Choroid plexus epithelial cell (primary cell): Measurements from ENCODE around the gene ZNF513.

Source experiments
- DNase-seq: peaks from one replicate; pipeline ENCODE4 v3.0.0-alpha.2; 2010; ENCODE audit warnings: low read depth
- H3K4me3 ChIP-seq: 2 replicates; pipeline ENCODE4 v1.5.1; 2011; ENCODE audit warnings: low read depth, mild to moderate bottlenecking, control low read depth, low read length, moderate library complexity
- TF ChIP-seq, protein P1 (sequence below): conservative IDR thresholded peaks from 2 replicates; pipeline ENCODE4 v1.5.1; 2011; ENCODE audit warnings: low read depth, mild to moderate bottlenecking, control low read depth, inconsistent platforms, low read length, moderate library complexity

The ZNF513 gene

DNA sequence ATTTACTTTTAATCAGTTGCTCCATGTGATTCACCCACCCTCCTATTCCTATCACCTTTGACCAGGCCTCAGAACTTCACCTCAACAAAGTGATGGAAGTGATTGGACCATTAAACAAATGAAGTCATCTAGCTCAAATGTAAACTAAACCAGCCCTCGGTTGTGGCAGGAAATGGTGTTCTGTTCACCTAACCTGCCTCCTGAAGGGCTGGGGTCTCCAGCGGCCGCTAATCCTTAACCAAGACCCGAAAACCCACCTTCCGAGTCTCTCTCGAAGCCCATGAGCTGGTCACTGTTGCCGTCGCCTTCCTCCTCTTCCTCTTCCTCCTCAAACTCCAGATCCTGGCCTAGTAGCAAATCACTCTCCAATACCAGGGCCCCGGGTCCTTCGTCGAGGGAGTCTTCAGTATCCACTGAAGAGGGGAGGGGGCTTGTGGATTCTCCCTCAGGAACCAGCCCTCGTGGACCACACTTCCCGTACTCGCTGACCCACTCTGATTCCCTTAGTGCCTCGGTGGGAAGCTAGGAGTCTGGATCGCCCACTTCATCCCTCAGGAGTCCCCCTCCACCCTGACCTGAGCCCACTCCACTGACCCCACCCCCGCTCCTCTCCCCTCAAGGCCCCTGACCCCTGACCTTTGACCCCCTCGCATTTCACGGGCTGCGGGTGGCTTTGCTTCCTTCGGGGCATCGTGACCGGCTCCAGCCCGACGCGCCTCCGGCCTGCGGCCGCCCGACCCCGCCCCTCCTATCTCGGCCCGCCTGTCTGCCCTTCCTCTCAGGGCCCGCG, 503 bp downstream of the ZNF513 start:
- peak; percentile 57 for DNase-seq
- peak overlapping the region; percentile 80 for H3K4me3 ChIP-seq
- TF ChIP-seq, protein P1, sequence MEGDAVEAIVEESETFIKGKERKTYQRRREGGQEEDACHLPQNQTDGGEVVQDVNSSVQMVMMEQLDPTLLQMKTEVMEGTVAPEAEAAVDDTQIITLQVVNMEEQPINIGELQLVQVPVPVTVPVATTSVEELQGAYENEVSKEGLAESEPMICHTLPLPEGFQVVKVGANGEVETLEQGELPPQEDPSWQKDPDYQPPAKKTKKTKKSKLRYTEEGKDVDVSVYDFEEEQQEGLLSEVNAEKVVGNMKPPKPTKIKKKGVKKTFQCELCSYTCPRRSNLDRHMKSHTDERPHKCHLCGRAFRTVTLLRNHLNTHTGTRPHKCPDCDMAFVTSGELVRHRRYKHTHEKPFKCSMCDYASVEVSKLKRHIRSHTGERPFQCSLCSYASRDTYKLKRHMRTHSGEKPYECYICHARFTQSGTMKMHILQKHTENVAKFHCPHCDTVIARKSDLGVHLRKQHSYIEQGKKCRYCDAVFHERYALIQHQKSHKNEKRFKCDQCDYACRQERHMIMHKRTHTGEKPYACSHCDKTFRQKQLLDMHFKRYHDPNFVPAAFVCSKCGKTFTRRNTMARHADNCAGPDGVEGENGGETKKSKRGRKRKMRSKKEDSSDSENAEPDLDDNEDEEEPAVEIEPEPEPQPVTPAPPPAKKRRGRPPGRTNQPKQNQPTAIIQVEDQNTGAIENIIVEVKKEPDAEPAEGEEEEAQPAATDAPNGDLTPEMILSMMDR, result no peak

GRCh38 chr2:27379383-27379835, 1.1 kb downstream of the ZNF513 start:
- TF ChIP-seq, protein P1, result no peak
- no peak for DNase-seq
- peak overlapping the region; percentile 80 for H3K4me3 ChIP-seq

DNA sequence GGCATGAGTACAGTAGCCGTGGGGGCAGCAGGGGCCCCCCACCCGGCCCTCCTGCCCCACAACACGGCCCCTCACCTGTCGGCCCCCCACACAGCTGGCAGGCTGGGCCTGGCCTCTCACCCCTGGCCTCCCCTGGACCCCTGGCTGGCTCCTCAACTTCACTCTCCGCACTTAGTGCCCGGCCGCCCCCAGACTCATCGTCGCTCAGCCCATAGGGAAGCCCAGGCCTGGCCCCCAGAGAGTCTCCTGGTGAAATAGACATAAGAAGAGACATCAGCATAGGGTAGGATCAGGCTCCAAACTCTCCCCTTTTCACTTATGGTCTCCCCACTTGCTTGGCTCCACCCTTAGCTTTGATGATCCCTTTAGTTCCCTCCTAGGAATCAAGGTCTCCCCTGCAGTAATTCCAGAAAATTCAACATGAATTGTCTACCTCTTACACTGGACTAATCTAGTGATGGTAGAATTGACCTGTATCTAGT, 1.7 kb downstream of the ZNF513 start:
- DNase-seq, result no peak
- TF ChIP-seq, protein P1, result no peak
- H3K4me3 ChIP-seq, result no peak overlapping the region

GRCh38 chr2:27378096-27378808, 2.3 kb downstream of the ZNF513 start:
- TF ChIP-seq, protein P1, result peak; percentile 27
- no peak overlapping the region for H3K4me3 ChIP-seq
- peak; percentile 27 for DNase-seq

DNA sequence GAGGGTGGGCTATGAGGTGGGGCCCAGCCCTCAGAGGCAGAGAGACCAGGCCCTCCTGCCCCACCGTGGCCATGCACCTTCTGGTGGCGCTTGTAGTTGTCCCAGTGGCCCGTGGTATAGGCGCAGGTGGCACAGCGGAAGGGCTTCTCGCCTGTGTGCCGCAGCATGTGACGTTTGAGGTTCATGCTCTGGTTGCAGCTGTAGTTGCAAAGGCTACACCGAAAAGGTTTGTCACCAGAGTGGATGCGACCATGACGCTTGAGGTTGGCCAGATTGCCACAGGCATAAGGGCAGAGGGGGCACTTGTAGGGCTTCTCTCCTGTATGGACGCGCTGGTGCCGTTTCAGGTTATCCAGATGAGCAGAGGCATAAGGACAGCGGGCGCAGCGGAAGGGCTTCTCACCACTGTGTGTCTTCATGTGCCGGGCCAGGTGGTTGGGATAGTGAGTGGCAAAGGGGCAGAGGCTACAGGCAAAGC, 2.9 kb downstream of the ZNF513 start:
- TF ChIP-seq, protein P1, result no peak
- no peak overlapping the region for H3K4me3 ChIP-seq
- no peak for DNase-seq

GRCh38 chr2:27376866-27377617, 3.5 kb downstream of the ZNF513 start:
- TF ChIP-seq, protein P1, result no peak

More at GRCh38 chr2:27376866-27377617, 3.5 kb downstream of the ZNF513 start:
- DNase-seq, result no peak
- no peak overlapping the region for H3K4me3 ChIP-seq
